Measurements from ENCODE around the gene KIF5A.

Gene KIF5A

DNA sequence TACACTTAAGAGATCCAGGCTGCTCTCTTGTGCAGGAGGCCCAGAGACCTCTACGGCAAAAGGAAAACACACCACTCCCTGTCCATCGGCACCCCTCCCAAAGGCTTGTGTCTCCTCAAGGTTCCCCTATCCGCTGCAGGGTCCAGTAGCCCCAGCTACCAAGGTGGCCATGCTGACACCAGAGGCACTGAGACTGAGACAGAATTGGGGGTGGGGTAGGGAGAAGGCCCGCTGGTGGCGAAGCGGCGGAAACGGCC lies 30.1 kb upstream of the KIF5A start:
- peak in 9 of 56 donors; percentile 8 to 50 (median 23) for DNase-seq

DNA sequence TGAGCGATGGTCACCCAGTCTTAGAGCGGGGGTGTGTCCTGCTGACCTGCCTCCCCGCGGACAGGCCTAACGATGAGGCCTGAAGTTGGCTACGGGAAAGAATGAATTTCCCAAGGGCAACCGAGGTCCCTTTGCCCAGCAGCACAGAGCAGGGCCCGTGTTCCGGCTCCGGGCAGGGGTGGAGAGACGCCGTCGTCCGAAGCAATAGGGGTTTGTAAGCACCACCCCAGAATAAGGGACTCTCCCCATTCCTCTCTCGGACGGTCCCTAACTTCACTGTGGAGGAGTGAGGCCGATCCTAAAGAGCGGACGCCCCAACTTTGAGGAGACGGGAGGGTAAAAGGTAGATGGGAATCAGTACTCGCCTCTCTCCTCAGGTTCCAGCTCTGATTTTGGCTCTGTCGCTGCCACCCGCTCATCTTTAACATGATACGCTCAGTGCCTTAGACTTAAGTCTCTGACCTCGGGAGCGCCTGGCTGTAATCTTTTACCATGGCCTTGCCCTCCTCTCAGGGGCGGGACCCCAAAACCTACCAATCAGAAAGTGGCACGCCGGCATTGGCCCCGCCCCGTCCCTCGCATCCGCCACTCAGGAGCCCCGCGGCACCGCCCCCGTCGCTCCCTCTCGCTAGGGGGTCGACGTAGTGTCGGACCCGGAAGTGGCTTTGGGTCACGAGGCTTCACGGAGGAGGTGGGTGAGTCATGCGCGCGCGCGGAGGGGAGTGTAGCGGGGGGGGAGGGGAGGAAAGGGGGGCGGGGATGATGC lies 29.6 kb upstream of the KIF5A start, which contains the start of gene DDIT3:
Gene DDIT3 (minus strand): TSS at position 462 of the 766 bp plus-strand sequence. CDS start 3,108 bp downstream, outside the sequence.
- DNase-seq = peak; percentile 75 to 100 (median 98)

- DNase-seq = peak in 36 of 56 donors; percentile 7 to 63 (median 32)
These were observed 28.3 kb upstream of the KIF5A start for GRCh38 chr12:57521525-57522010.

- peak; percentile 60 to 95 (median 86) for DNase-seq
These were observed 27.6 kb upstream of the KIF5A start, which contains the start of gene MBD6 for GRCh38 chr12:57522011-57522886. Gene MBD6, plus strand, starts transcription at chr12:57522824. Its CDS starts 1,480 bp downstream, at chr12:57524304.

GRCh38 chr12:57522887-57523705 lies 26.7 kb upstream of the KIF5A start:
- peak in 33 of 56 donors; percentile 16 to 76 (median 51) for DNase-seq

GRCh38 chr12:57523706-57524614 lies 25.9 kb upstream of the KIF5A start:
- DNase-seq = peak in 1 of 56 donors; percentile 1

DNA sequence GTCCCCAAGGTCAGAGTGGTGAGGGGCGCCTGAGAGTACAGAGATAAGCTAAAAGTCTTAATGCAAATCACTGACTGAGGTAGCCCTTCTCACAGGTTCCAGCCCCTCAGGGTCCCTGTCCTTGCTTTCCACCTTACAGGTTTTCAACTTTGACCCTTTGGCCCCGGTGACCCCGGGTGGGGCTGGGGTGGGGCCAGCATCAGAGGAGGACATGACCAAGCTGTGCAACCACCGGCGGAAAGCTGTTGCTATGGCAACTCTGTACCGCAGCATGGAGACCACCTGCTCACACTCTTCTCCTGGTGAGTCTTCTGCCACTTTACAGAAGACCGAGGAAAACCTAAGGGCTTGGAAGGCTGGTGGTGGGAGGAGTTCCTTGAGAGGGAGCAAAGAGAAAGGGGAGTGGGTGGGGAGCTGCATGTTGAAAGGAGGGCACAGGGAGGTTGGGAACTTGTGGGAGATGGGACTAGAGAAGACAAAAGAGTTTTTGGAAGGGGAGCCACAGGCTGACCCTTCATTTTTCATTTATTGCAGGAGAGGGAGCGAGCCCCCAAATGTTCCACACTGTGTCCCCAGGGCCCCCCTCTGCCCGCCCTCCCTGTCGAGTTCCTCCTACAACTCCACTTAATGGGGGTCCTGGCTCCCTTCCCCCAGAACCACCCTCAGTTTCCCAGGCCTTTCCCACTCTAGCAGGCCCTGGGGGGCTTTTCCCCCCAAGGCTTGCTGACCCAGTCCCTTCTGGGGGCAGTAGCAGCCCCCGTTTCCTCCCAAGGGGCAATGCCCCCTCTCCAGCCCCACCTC lies 24.8 kb upstream of the KIF5A start:
- peak in 1 of 56 donors; percentile 15 for DNase-seq

DNA sequence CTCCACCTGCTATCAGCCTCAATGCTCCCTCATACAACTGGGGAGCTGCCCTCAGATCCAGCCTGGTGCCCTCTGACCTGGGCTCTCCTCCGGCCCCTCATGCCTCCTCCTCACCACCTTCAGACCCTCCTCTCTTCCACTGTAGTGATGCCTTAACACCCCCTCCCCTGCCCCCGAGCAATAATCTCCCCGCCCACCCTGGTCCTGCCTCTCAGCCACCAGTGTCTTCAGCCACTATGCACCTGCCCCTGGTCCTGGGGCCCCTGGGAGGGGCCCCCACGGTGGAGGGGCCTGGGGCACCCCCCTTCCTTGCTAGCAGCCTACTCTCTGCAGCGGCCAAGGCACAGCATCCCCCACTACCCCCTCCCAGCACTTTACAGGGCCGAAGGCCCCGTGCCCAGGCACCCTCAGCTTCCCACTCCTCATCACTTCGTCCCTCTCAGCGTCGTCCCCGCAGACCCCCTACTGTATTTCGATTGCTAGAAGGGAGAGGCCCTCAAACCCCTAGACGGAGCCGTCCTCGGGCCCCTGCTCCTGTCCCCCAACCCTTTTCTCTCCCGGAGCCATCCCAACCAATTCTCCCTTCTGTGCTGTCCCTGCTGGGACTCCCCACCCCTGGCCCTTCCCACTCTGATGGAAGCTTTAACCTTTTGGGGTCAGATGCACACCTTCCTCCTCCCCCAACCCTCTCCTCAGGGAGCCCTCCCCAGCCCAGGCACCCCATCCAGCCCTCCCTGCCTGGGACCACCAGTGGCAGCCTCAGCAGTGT lies 24.0 kb upstream of the KIF5A start:
- no peak for DNase-seq

DNA sequence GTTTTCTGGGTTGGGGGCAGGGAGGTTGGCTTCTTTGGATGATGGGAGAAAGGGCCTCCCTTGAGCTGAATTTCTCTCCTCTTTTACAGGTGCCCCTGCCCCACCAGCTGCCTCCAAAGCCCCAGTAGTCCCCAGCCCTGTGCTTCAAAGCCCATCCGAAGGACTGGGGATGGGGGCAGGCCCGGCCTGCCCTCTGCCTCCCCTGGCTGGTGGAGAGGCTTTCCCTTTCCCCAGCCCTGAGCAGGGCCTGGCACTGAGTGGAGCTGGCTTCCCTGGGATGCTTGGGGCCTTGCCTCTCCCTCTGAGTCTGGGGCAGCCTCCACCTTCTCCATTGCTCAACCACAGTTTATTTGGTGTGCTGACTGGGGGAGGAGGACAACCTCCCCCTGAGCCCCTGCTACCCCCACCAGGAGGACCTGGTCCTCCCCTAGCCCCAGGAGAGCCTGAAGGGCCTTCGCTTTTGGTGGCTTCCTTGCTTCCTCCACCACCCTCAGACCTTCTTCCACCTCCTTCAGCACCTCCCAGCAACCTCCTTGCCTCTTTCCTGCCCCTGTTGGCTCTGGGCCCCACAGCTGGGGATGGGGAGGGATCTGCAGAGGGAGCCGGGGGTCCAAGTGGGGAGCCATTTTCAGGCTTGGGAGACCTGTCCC lies 23.2 kb upstream of the KIF5A start:
- no peak for DNase-seq

GRCh38 chr12:57527184-57527583 lies 22.7 kb upstream of the KIF5A start:
- no peak for DNase-seq

GRCh38 chr12:57528176-57528575 lies 21.7 kb upstream of the KIF5A start:
- no peak for DNase-seq

- DNase-seq = no peak
These were observed 20.9 kb upstream of the KIF5A start for GRCh38 chr12:57528831-57529555.

- DNase-seq = no peak
These were observed 20.0 kb upstream of the KIF5A start for GRCh38 chr12:57529831-57530230.

DNA sequence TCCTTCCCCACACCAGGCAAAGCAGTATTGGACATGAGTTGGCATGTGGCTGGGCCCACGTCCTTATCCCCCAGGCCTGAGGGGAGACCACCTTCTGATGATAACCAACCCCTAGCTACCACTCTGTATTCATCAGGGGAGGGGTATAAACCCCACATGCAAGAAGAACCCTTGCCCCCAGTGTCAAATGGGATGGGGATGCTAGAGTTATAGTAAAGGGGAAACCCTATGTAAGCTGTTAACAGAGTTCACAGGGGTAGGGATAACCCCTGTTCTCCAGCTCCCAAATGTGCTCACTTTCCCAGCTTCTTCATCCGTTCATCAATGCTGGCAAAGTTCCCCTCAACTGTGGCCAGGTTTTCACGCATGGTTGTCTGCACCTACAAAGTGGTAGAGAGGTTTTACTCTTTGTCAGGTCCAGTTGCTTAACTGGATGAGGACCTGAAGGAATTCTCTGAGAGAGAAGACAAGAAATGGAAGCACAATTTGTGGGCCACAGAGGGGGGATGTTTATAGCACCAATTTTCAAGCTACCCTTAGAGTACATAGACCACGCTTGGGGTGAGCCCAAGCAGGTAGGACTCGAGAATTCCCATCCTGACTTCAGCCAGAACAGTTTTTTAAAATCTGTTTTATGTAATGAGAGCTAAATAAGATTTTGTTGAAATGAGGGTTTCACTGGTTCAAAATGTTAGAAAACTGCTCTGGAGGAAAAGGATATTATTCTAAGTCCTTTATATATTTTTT lies 19.3 kb upstream of the KIF5A start:
- no peak for DNase-seq

DNA sequence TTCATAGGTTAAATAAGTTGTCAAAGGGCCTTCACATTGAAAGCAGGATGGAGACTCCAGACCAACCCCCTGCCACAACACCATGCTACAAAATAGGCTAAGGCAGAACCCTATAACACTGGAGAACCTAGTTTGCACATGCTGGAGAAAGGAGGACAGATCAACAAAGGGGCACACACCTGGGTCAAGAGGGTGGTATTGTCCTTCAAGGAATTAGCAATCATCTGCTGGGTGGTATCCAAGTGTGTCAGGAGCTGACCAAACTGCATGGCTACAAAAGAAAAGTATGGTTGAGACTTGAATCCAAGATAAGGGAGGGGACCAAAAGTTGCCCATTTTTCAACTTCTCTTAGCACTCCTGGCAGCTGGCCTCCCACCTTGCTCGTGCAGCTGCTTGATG lies 18.0 kb upstream of the KIF5A start:
- DNase-seq = no peak

GRCh38 chr12:57533108-57533507 lies 16.7 kb upstream of the KIF5A start:
- no peak for DNase-seq

GRCh38 chr12:57534250-57534649 lies 15.6 kb upstream of the KIF5A start:
- no peak for DNase-seq
